Stimulated activated naive CD8-positive, alpha-beta T cell treated with anti-CD3 and anti-CD28 coated beads, Interleukin-15, Interleukin-2, amounts not matched to agents 100 ng/mL and 50 ng/mL, for 24 hours (primary cell): Measurements from ENCODE around the gene SNX17.
A peak's percentile ranks its signal among the peaks of the same experiment; 100 is the strongest.

ENCODE experiments used
- H3K27ac Mint-ChIP-seq: one replicate; pipeline ENCODE4 v1.8.0; 2021; ENCODE audit warnings: mild to moderate bottlenecking, mixed read lengths
- H3K27me3 Mint-ChIP-seq: one replicate; pipeline ENCODE4 v1.8.0; 2021; ENCODE audit warnings: mixed read lengths
- H3K36me3 Mint-ChIP-seq: one replicate; pipeline ENCODE4 v1.8.0; 2021; ENCODE audit warnings: low read depth, mixed read lengths
- H3K4me1 Mint-ChIP-seq: one replicate; pipeline ENCODE4 v1.8.0; 2021; ENCODE audit warnings: low read depth, mixed read lengths
- H3K4me3 Mint-ChIP-seq: one replicate; pipeline ENCODE4 v1.8.0; 2021; ENCODE audit warnings: mild to moderate bottlenecking, mixed read lengths
- H3K9me3 Mint-ChIP-seq: one replicate; pipeline ENCODE4 v1.8.0; 2021; ENCODE audit warnings: mixed read lengths

The SNX17 gene

DNA sequence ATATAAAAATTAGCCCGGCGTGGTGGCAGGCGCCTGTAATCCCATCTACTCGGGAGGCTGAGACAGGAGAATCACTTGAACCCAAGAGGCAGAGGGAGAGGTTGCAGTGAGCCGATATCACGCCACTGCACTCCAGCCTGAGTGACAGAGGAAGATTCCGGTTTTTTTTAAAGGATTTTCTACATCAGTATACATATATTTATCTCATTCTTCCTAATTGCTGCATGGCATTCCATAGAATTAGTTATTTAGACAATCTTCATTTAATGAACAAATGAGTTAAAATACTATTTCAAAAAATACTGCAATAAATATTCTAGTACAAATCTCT is 15.9 kb upstream of the SNX17 start:
- Mint-ChIP-seq H3K4me1 (peaks cover 59% of the 10 kb centered on the region), H3K27ac (no peak overlapping the region)

DNA sequence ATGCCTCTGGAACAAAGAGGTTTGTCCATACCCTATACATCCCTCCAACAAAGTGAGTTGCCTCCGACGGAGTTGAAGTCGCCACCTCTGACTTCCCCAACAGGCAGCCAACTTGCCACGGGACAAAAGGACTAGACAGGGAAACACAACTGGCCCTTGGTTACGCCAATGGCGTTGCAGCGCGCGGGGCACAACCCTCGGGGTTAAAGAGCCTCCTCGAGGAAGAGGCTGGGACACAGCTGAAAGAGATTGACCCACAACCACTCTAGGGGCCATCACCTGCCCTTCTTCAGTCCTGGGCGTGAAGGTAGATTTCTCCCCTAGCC is 14.4 kb upstream of the SNX17 start:
- Mint-ChIP-seq H3K9me3 (no peaks in the 10 kb centered on the region), H3K4me3 (peak overlapping the region; percentile 99), H3K27me3 (no peaks in the 10 kb centered on the region), H3K4me1 (peaks cover 59% of the 10 kb centered on the region), H3K36me3 (peaks cover 29% of the 10 kb centered on the region), H3K27ac (peak overlapping the region; percentile 99)

More for the DNA sequence above, 15.9 kb upstream of the SNX17 start:
- H3K4me3 Mint-ChIP-seq: peak overlapping the region; percentile 99
- no peaks in the 10 kb centered on the region for H3K27me3 Mint-ChIP-seq
- no peaks in the 10 kb centered on the region for H3K9me3 Mint-ChIP-seq
- peaks cover 31% of the 10 kb centered on the region for H3K36me3 Mint-ChIP-seq

DNA sequence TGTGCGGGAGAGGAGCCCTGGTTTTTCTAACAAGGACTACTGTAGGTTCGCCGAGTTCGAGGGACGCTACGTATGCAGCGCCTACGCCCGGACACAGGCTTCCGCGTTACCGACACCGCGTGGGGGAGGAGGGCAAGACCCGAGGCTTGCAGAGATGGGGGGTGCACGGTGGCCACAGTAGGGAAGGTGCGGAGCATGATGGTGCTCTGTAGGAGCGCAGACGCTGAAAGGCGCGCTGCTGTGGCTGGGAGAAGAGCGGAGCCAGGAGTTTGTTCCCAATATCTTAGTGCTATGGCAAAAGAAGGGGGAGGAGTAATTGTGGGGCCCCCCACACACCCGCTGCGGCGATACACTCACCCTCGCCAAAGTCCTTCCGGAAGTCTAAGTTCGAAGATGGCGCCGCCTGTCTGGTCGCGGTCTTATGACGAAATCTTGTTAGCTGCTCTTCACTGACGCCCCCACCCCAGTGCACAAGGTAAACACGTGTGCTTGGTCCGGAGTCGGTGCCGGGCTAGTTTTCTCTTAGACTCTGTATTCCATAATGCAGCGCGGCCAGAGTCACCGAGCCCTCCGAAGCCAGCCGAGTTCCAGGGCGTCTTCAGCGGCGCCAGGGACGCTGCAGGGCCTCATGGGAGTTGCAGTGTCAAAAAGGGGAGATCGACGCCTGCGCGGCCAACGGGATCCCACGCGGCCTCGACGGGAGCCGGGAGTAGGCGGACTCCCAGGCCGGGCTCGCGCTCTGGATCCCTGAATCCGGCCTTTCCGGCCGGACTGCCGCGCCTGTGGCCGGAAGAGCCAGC is 13.8 kb upstream of the SNX17 start, which contains the start of gene GTF3C2:
Gene GTF3C2 (minus strand): TSS at position 383 of the 800 bp plus-strand sequence. CDS start 13,210 bp downstream, outside the sequence.
- H3K27me3 Mint-ChIP-seq: no peaks in the 10 kb centered on the region
- peak within 1 kb of the TSS; percentile 99 for H3K27ac Mint-ChIP-seq
- H3K4me3 Mint-ChIP-seq: peak within 1 kb of the TSS; percentile 99
- peaks cover 31% of the 10 kb centered on the region for H3K36me3 Mint-ChIP-seq
- H3K9me3 Mint-ChIP-seq: no peaks in the 10 kb centered on the region
- peaks cover 55% of the 10 kb centered on the region for H3K4me1 Mint-ChIP-seq

DNA sequence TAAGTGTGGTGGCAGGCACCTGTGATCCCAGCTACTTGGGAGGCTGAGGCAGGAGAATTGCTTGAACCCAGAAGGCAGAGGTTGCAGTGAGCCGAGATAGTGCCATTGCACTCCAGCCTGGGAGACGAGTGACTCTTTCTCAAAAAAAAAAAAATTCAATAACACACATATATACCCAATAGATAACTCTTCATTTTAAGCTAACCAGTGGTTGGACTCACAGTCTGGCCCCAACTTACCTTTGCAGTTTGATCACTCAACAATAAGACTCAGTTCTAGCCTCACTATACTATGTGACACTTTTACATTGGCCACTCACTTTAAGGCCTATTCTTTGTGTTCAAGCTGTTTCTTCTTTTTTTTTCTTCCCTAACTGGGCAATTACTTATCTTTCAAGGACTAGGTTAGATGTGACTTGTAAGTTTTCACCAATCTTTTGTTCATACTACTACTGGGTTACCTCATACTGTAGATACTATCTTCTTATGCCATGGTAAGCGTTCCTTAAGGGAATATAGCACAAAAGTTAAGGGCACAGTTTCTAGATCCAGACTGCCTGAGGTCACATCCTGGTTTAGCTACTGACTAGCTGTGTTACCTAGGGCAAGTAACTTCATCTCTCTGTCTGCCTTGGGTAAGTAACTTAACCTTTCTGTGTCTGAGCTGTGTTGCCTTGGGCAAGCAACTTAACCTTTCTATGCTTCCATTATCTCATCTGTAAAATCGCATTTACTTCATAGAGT is 7.6 kb upstream of the SNX17 start:
- H3K27me3 Mint-ChIP-seq: no peaks in the 10 kb centered on the region
- H3K36me3 Mint-ChIP-seq: peaks cover 55% of the 10 kb centered on the region
- H3K27ac Mint-ChIP-seq: peak overlapping the region; percentile 27
- no peak overlapping the region for H3K4me3 Mint-ChIP-seq
- peaks cover 17% of the 10 kb centered on the region for H3K4me1 Mint-ChIP-seq
- no peaks in the 10 kb centered on the region for H3K9me3 Mint-ChIP-seq

DNA sequence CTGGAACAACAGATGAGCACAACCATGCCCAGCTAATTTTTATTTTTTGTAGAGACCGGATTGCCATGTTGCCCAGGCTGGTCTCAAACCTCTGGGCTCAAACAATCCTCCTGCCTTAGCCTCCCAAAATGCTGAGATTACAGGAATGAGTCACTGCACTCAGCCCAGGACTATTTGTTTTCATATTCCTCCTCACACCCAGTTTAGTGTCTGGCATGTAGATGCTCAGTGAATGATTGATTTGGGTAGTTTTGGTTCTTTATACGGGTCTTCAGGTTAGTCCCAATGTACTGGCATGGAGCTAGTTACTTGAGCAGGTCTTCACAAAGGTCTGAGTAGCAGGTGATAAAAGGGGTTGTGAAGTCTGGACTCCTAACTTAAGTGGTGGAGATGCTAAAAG is 6.5 kb upstream of the SNX17 start:
- Mint-ChIP-seq H3K27ac (peak overlapping the region; percentile 61), H3K27me3 (no peaks in the 10 kb centered on the region), H3K9me3 (no peaks in the 10 kb centered on the region), H3K36me3 (peaks cover 54% of the 10 kb centered on the region), H3K4me3 (no peak overlapping the region), H3K4me1 (peaks cover 16% of the 10 kb centered on the region)

DNA sequence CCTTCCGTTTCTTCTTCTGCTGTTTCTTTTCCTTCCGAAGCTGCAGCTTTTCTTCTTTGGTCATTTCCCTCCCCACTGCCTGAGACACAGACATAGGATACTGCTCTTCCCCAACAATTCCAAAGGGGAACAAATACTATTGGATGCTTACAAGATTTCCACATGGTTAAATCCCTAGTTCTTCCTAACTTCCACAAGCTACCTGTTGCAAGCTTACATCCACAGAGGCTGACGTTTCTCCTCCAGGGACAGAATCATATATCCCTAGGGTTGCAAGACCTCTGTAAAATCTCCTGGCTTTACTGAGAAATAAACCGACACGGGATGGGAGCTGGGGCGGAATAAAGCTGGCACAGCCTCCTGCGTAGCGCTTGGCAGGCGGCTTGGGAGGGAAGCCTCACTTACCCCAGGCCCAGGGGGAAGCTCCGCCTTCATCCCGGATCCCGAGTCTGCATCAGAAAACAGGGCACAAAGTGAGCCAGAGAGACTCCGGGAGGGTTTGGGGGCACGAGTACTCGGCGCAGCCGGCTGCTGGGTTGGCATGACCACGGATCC is 868 bp upstream of the SNX17 start:
- H3K4me3 Mint-ChIP-seq: peak overlapping the region; percentile 98
- H3K36me3 Mint-ChIP-seq: peaks cover 69% of the 10 kb centered on the region
- no peaks in the 10 kb centered on the region for H3K9me3 Mint-ChIP-seq
- H3K27ac Mint-ChIP-seq: peak overlapping the region; percentile 79
- H3K27me3 Mint-ChIP-seq: no peaks in the 10 kb centered on the region
- peaks cover 45% of the 10 kb centered on the region for H3K4me1 Mint-ChIP-seq

DNA sequence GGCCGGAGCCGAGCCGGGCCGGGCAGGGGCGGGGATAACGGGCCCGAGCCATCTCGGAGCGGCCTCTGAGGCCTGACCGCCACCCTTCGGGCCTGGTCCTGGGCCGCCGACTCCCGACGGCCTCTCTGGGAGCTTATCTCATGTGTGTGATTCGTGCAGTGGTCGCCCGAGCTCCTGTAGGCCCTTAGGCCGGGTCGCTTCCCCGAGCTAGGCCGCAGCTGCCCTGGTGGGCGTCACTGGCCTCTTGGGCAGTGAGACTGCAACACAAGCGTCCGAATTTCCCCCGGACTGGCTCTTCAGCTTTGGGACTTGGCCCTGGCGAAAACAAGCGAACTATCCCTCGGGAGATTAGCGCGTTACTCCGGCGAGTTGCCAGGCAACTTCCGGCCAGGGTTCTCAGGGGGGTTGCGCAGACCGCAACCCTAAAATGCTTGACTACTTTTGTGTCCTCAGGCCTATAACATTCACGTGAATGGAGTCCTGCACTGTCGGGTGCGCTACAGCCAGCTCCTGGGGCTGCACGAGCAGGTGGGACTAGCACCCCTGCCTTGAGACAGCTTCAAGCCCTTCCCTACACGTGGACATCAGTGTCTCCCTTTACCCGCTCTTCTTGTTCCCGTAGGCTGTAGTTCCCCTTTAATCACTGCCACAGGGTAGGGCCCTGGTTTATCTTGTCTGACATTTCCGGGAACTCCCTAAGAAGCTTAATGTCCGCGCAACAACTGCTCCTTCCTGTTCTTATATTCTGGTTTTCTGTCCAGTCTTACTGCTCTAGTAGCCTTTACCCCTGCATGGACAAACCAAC is 602 bp downstream of the SNX17 start:
- peaks cover 77% of the 10 kb centered on the region for H3K36me3 Mint-ChIP-seq
- H3K4me1 Mint-ChIP-seq: peaks cover 45% of the 10 kb centered on the region
- H3K9me3 Mint-ChIP-seq: no peaks in the 10 kb centered on the region
- peak overlapping the region; percentile 99 for H3K27ac Mint-ChIP-seq
- no peaks in the 10 kb centered on the region for H3K27me3 Mint-ChIP-seq
- H3K4me3 Mint-ChIP-seq: peak overlapping the region; percentile 98

DNA sequence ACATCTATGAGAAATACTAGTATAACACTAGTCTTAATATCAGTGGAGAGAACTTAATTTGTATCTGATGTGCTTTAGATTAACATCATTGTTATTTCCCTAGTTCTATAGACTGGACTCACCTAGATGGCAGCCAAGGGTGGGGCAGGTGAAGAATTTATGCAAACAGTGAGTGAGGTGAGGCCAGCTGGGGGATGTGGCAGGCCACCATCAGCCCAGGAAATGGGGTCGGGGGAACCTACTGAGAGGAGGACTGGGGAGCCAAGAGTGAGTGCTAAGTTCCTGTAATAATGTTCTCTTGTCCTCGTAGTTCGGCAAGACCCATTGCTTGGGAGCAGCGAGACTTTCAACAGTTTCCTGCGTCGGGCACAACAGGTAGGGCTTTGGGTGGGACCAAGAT is 2.5 kb downstream of the SNX17 start:
- H3K27ac Mint-ChIP-seq: peak overlapping the region; percentile 80
- no peaks in the 10 kb centered on the region for H3K9me3 Mint-ChIP-seq
- H3K4me1 Mint-ChIP-seq: peaks cover 37% of the 10 kb centered on the region
- peaks cover 77% of the 10 kb centered on the region for H3K36me3 Mint-ChIP-seq
- H3K4me3 Mint-ChIP-seq: peak overlapping the region; percentile 98
- no peaks in the 10 kb centered on the region for H3K27me3 Mint-ChIP-seq

DNA sequence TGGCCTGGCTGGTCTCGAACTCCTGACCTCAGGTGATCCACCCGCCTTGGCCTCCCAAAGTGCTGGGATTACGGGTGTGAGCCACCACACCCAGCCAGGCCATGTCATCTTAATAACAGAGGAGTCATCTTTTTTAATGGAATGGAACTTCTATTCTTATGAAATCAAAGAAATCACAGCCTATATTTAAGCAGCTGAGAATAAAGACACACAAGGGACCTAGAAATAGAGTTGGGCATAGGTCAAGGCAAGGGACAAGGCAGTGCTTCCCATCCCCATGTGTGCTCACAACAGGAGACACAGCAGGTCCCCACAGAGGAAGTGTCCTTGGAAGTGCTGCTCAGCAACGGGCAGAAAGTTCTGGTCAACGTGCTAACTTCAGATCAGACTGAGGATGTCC is 3.2 kb downstream of the SNX17 start:
- peaks cover 71% of the 10 kb centered on the region for H3K36me3 Mint-ChIP-seq
- peaks cover 35% of the 10 kb centered on the region for H3K4me1 Mint-ChIP-seq
- no peaks in the 10 kb centered on the region for H3K9me3 Mint-ChIP-seq
- H3K27me3 Mint-ChIP-seq: no peaks in the 10 kb centered on the region
- H3K27ac Mint-ChIP-seq: no peak overlapping the region
- no peak overlapping the region for H3K4me3 Mint-ChIP-seq

DNA sequence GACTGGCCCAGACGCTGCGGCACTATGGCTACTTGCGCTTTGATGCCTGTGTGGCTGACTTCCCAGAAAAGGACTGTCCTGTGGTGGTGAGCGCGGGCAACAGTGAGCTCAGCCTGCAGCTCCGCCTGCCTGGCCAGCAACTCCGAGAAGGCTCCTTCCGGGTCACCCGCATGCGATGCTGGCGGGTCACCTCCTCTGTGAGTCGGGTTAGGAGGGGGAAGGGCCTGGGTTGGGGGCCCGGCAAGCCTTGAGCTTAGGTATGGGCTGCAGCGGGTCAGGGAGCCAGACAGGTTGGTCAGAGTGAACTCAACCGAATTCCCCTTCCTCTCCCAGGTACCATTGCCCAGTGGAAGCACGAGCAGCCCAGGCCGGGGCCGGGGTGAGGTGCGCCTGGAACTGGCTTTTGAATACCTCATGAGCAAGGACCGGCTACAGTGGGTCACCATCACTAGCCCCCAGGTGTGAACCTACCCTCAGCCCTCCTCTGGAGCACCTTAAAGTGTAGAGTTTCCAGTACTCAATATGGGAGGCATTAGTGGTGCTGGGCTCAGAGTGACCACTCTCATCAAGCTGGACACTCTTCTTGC is 5.2 kb downstream of the SNX17 start:
- Mint-ChIP-seq H3K36me3 (peaks cover 68% of the 10 kb centered on the region), H3K4me1 (peaks cover 40% of the 10 kb centered on the region), H3K9me3 (no peaks in the 10 kb centered on the region), H3K4me3 (no peak overlapping the region), H3K27ac (peak overlapping the region; percentile 67), H3K27me3 (no peaks in the 10 kb centered on the region)

DNA sequence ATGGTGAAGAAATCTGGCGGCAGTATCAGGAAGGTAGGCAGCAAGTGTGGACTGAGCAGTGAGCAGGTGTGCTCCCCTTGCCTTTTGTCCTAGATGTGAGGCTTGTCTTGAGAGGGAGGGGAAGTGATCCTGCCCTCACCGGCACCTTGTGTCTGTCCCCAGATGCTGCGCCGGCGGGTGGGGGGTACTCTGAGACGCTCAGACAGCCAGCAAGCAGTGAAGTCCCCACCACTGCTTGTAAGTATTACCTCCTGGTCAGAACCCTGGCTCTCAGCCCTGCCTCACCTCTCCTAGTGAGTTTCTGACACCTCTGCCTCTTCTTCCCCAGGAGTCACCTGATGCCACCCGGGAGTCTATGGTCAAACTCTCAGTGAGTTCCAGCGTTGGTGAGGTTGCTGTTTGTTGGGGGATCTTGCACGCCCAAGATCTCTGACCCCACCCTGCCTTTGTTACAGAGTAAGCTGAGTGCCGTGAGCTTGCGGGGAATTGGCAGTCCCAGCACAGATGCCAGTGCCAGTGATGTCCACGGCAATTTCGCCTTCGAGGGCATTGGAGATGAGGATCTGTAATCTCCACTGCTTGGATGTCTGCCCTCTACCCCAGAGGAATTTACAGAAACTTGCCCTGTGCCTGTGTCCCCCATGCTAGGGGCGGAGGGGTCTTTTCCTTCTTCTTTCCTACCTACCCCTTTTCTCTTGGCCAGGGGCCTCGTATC is 5.9 kb downstream of the SNX17 start:
- Mint-ChIP-seq H3K27me3 (no peaks in the 10 kb centered on the region), H3K27ac (no peak overlapping the region), H3K4me1 (peaks cover 44% of the 10 kb centered on the region), H3K4me3 (no peak overlapping the region), H3K36me3 (peaks cover 70% of the 10 kb centered on the region), H3K9me3 (no peaks in the 10 kb centered on the region)

DNA sequence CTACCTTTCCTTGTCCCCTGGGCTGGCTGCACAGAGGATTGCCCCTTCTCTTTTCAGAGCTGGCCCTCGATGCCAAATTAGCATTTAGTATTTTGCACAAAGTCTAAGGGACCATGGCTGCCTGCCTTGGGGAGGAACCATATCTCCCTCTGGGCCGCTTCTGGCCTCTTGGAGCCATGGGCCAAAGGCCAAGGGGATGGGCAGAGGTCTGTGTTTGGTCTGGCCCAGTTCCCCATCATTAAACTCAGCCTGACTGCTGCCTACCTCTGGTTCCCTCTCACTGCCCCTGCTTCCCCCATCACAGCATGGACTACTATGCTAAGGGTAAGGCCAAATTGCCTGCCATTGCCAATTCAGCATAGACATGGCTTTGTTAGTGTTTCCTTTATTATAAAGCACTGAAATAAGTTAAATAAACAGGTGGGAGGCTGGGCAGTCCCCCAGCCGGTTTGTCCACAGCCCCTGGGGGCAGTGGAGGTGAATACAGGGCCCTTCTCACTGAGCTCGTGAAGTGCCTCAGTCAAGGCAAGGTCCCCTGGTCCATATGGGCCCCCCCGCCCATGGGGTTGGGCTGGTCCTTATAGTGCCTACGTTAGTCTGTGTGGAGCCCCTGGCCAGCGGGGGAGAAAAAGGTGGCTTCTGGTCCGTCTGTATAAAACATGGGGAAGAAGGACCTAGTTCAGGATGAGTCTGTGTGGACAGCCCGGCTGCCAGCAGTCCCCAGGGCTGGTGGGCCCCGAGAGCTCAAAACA is 6.6 kb downstream of the SNX17 start:
- H3K4me1 Mint-ChIP-seq: peaks cover 41% of the 10 kb centered on the region
- H3K36me3 Mint-ChIP-seq: peaks cover 72% of the 10 kb centered on the region
- H3K27me3 Mint-ChIP-seq: no peaks in the 10 kb centered on the region
- no peak overlapping the region for H3K4me3 Mint-ChIP-seq
- no peaks in the 10 kb centered on the region for H3K9me3 Mint-ChIP-seq
- no peak overlapping the region for H3K27ac Mint-ChIP-seq

DNA sequence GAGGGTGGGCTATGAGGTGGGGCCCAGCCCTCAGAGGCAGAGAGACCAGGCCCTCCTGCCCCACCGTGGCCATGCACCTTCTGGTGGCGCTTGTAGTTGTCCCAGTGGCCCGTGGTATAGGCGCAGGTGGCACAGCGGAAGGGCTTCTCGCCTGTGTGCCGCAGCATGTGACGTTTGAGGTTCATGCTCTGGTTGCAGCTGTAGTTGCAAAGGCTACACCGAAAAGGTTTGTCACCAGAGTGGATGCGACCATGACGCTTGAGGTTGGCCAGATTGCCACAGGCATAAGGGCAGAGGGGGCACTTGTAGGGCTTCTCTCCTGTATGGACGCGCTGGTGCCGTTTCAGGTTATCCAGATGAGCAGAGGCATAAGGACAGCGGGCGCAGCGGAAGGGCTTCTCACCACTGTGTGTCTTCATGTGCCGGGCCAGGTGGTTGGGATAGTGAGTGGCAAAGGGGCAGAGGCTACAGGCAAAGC is 7.2 kb downstream of the SNX17 start:
- Mint-ChIP-seq H3K36me3 (peaks cover 72% of the 10 kb centered on the region), H3K4me1 (peaks cover 35% of the 10 kb centered on the region), H3K27ac (no peak overlapping the region), H3K4me3 (no peak overlapping the region), H3K27me3 (no peaks in the 10 kb centered on the region), H3K9me3 (no peaks in the 10 kb centered on the region)
